Peyer's patch (tissue), 4 donors: ENCODE data around the gene EFTUD2.

Source experiments
- CTCF ChIP-seq, 6 experiments: fragments of 450-650 bp in 4 of 6; fragments of 200-600 bp in 2 of 6; sonication (generic) in 1 of 6; IDR thresholded peaks; one replicate each; pipeline ENCODE4 v1.5.1; 2017 to 2019; ENCODE audit warnings: antibody characterized with exemption in 6 of 6, mild to moderate bottlenecking in 3 of 6, moderate library complexity in 1 of 6
- POLR2A ChIP-seq, 2 donors: fragments of 450-650 bp; IDR thresholded peaks; one replicate each; pipeline ENCODE4 v1.5.1; 2017; ENCODE audit warnings: antibody characterized with exemption in 2 of 2, mild to moderate bottlenecking in 2 of 2, moderate library complexity in 2 of 2

GRCh38 chr17:44846206-44846605, 53.0 kb downstream of the EFTUD2 start:
- TF ChIP-seq CTCF (IDR thresholded peaks at IDR 0.05) (no peak), POLR2A (IDR thresholded peaks at IDR 0.05) (no peak)
